MM.1S (cell line): ENCODE data around the gene MAML1.

Experiments
- EZH2 ChIP-seq: fragments of 300-600 bp; sonication (generic); optimal IDR thresholded peaks from 2 replicates; pipeline ENCODE3; 2017; ENCODE audit warnings: low read depth, mild to moderate bottlenecking, antibody characterized with exemption, low read length, mixed read lengths
- EZH2phosphoT487 ChIP-seq: fragments of 300-600 bp; sonication (generic); IDR thresholded peaks from 2 replicates; pipeline ENCODE4 v1.6.1; 2018; ENCODE audit warnings: antibody characterized with exemption, low read length
- TF ChIP-seq, protein P1 (sequence below): fragments of 300-600 bp; sonication (generic); IDR thresholded peaks from 2 replicates; pipeline ENCODE4 v1.5.1; 2016; ENCODE audit warnings: antibody characterized with exemption, low read length, mixed read lengths

DNA sequence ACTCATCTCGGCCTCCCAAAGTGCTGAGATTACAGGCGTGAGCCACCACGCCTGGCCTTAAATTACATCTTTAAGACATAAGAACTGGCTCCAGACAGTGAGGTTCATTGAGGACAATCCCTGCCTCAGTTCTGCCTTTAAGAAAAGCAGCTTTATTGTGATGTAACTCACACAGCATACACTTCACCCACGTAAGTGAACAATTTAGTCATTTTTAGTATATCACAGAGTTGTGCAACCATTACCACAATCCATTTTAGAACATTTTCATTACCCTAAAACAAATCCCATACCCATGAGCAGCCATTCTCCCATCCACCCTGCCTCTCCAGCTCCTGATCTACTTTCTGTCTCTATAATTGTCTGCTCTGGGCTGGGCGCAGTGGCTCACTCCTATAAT is 37.2 kb downstream of the MAML1 start:
- TF ChIP-seq, protein P1, sequence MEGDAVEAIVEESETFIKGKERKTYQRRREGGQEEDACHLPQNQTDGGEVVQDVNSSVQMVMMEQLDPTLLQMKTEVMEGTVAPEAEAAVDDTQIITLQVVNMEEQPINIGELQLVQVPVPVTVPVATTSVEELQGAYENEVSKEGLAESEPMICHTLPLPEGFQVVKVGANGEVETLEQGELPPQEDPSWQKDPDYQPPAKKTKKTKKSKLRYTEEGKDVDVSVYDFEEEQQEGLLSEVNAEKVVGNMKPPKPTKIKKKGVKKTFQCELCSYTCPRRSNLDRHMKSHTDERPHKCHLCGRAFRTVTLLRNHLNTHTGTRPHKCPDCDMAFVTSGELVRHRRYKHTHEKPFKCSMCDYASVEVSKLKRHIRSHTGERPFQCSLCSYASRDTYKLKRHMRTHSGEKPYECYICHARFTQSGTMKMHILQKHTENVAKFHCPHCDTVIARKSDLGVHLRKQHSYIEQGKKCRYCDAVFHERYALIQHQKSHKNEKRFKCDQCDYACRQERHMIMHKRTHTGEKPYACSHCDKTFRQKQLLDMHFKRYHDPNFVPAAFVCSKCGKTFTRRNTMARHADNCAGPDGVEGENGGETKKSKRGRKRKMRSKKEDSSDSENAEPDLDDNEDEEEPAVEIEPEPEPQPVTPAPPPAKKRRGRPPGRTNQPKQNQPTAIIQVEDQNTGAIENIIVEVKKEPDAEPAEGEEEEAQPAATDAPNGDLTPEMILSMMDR, result no peak
- TF ChIP-seq EZH2phosphoT487, result no peak
- no peak for TF ChIP-seq EZH2
